ENCODE data around the gene FSTL4.

Gene FSTL4

DNA sequence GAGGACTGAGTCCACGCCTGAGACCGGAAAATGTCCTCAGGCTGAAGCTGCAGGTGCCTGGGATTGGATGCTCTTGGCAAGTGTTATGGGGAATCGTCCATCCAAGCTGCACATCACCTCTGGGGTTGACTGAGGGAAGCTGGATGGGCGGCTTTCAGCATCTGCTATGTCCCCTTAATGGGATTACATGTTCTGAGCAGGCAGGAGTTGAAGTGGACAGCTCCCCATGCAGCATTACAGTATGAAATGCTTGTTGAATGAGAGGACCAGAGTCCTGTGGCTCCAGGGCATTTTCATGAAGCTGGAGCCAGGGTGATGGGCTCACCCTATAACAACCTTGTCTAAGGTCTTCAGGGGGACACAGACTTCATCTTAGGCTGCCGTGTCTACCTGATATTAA, 289.6 kb downstream of the FSTL4 start:
- H3K4me3 ChIP-seq (IDR thresholded peaks at IDR 0.05; ENCODE audit: insufficient read depth, low read depth, low read length), result no peak overlapping the region
- H3K9ac ChIP-seq, result no peak overlapping the region
- H3K27me3 ChIP-seq (ENCODE audit: insufficient read depth, low read depth), result no peaks in the 10 kb centered on the region
- H3K27ac ChIP-seq, result no peak overlapping the region
- no peak overlapping the region for H2AFZ ChIP-seq (ENCODE audit: low read depth)
- TF ChIP-seq, protein P1, sequence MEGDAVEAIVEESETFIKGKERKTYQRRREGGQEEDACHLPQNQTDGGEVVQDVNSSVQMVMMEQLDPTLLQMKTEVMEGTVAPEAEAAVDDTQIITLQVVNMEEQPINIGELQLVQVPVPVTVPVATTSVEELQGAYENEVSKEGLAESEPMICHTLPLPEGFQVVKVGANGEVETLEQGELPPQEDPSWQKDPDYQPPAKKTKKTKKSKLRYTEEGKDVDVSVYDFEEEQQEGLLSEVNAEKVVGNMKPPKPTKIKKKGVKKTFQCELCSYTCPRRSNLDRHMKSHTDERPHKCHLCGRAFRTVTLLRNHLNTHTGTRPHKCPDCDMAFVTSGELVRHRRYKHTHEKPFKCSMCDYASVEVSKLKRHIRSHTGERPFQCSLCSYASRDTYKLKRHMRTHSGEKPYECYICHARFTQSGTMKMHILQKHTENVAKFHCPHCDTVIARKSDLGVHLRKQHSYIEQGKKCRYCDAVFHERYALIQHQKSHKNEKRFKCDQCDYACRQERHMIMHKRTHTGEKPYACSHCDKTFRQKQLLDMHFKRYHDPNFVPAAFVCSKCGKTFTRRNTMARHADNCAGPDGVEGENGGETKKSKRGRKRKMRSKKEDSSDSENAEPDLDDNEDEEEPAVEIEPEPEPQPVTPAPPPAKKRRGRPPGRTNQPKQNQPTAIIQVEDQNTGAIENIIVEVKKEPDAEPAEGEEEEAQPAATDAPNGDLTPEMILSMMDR (conservative IDR thresholded peaks at IDR 0.05; ENCODE audit: low read depth, low read length), result no peak
- H4K20me1 ChIP-seq (ENCODE audit: insufficient read depth), result no peaks in the 10 kb centered on the region
- H3K4me1 ChIP-seq (ENCODE audit: low read depth, poor library complexity, severe bottlenecking), result peaks cover 11% of the 10 kb centered on the region
- no peaks in the 10 kb centered on the region for H3K79me2 ChIP-seq (ENCODE audit: insufficient read depth, low read depth)
- no peaks in the 10 kb centered on the region for H3K36me3 ChIP-seq (ENCODE audit: insufficient read depth)
- H3K4me2 ChIP-seq, result no peak overlapping the region

DNA sequence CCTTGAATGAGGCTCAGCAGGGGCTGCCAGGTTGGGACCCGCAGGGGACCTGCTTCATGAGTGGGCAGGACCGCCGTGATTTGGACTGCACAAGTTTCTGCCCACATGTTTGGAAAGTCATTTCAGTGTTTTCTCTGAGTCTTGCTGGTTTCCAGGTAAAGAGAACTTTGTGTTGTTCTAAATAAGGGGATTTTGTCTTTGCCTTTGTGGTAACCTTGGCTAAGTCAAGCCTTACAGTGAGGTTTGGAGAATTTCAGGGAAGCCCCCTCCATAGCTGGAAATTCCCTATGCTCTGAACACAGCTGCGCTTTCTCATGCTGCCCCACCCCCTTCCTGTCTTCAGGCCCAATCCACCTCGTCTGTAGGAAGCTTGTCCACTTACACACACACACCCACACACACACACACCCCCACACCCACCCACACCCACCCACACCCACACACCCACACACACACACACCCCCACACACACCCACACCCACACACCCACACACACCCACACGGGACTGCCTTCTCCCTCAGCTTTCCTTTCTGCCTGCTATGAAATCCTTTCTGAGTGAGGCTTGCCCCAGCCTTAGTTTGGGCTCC, 290.4 kb downstream of the FSTL4 start:
- TF ChIP-seq, protein P1 (conservative IDR thresholded peaks at IDR 0.05; ENCODE audit: low read depth, low read length), result no peak
- H3K4me2 ChIP-seq, result peak overlapping the region; percentile 8; the same call in 1 of the 2 replicates
- no peak overlapping the region for H3K9ac ChIP-seq
- peaks cover 11% of the 10 kb centered on the region for H3K4me1 ChIP-seq (ENCODE audit: low read depth, poor library complexity, severe bottlenecking)
- no peak overlapping the region for H2AFZ ChIP-seq (ENCODE audit: low read depth)
- no peaks in the 10 kb centered on the region for H4K20me1 ChIP-seq (ENCODE audit: insufficient read depth)
- H3K27me3 ChIP-seq (ENCODE audit: insufficient read depth, low read depth), result no peaks in the 10 kb centered on the region
- no peaks in the 10 kb centered on the region for H3K36me3 ChIP-seq (ENCODE audit: insufficient read depth)
- H3K27ac ChIP-seq, result 0 out of 2 replicates have a peak overlapping the region, but pooled peaks have one; percentile 12
- no peaks in the 10 kb centered on the region for H3K79me2 ChIP-seq (ENCODE audit: insufficient read depth, low read depth)
- no peak overlapping the region for H3K4me3 ChIP-seq (IDR thresholded peaks at IDR 0.05; ENCODE audit: insufficient read depth, low read depth, low read length)

DNA sequence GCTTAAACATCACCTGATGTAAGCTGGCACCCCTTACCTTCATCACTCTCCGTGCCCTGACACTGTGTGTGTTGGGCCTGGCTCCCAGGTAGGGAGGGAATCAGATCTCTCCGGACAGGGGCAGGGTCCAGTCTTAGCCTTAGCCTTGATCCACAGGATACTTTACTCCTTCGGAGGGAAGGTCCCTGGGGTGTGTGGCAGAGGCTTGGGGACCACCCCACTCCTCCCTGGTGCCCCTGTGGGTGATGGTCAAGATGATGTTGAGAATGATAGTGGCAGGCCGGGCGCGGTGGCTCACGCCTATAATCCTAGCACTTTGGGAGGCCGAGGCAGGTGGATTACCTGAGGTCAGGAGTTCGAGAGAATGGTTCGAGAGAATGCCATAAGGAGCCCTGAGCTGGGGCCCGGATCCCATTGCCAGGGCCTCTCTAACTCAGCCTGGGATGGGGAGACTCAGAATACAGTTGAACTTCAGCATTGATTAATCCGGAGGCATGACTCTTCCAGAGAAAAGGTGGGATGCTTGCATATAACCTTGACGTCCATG, 291.0 kb downstream of the FSTL4 start:
- TF ChIP-seq, protein P1 (conservative IDR thresholded peaks at IDR 0.05; ENCODE audit: low read depth, low read length), result no peak
- Histone ChIP-seq H3K9ac (no peak overlapping the region), H3K4me2 (peak overlapping the region; percentile 8; the same call in 1 of the 2 replicates), H4K20me1 (ENCODE audit: insufficient read depth) (no peaks in the 10 kb centered on the region), H2AFZ (ENCODE audit: low read depth) (no peak overlapping the region), H3K27ac (0 out of 2 replicates have a peak overlapping the region, but pooled peaks have one; percentile 12), H3K36me3 (ENCODE audit: insufficient read depth) (no peaks in the 10 kb centered on the region), H3K27me3 (ENCODE audit: insufficient read depth, low read depth) (no peaks in the 10 kb centered on the region), H3K79me2 (ENCODE audit: insufficient read depth, low read depth) (no peaks in the 10 kb centered on the region), H3K4me3 (IDR thresholded peaks at IDR 0.05; ENCODE audit: insufficient read depth, low read depth, low read length) (no peak overlapping the region), H3K4me1 (ENCODE audit: low read depth, poor library complexity, severe bottlenecking) (peaks cover 11% of the 10 kb centered on the region)

DNA sequence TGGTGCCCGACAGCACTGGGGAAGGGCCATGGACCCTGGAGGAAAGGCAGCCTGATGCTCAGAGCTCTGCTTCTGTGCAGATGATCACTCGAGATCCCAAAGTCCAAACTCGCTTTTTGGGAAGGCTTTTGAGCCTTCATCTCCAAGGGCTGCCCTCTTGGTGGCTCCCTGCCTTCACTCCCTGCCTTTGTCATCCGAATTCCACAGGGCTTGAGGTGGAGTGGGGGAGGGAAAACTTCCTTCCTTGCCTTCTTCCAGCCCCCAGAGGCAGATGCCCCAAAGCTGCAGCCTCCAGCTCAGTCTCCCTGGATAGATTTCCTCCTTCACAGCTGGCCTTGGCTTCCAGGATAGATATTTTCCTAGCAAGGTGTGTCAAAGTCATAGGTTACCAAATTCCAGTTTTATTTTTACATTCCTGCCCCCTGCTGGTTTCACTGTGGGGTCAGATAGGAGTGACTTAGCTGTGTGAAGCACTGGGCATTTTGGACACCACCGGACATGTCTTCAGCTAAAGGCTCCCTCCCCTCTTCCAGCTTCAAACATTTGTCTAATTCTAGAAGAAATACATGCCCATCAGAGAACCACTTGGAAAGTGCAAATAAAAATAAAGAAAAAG, 292.3 kb downstream of the FSTL4 start:
- no peaks in the 10 kb centered on the region for H3K27me3 ChIP-seq (ENCODE audit: insufficient read depth, low read depth)
- peaks cover 11% of the 10 kb centered on the region for H3K4me1 ChIP-seq (ENCODE audit: low read depth, poor library complexity, severe bottlenecking)
- no peak overlapping the region for H3K4me3 ChIP-seq (IDR thresholded peaks at IDR 0.05; ENCODE audit: insufficient read depth, low read depth, low read length)
- TF ChIP-seq, protein P1 (conservative IDR thresholded peaks at IDR 0.05; ENCODE audit: low read depth, low read length), result no peak
- H3K79me2 ChIP-seq (ENCODE audit: insufficient read depth, low read depth), result no peaks in the 10 kb centered on the region
- no peak overlapping the region for H3K27ac ChIP-seq
- no peaks in the 10 kb centered on the region for H3K36me3 ChIP-seq (ENCODE audit: insufficient read depth)
- no peak overlapping the region for H3K9ac ChIP-seq
- H2AFZ ChIP-seq (ENCODE audit: low read depth), result no peak overlapping the region
- H3K4me2 ChIP-seq, result no peak overlapping the region
- no peaks in the 10 kb centered on the region for H4K20me1 ChIP-seq (ENCODE audit: insufficient read depth)

All from KMS-11 (cell line).